ENCODE data around the gene TUBA4A.

Gene TUBA4A

GRCh38 chr2:219223831-219224610 lies 29.7 kb downstream of the TUBA4A start:
- H3K27ac ChIP-seq (ENCODE audit: low read depth, low read length) = no peak overlapping the region
- no peaks in the 10 kb centered on the region for H3K9me3 ChIP-seq (ENCODE audit: control insufficient read depth in 1 of 2, low read length in 2 of 2)
- H3K36me3 ChIP-seq (ENCODE audit: control insufficient read depth in 1 of 2, insufficient read depth in 2 of 2, low read length in 2 of 2) = peaks cover 57 to 71% of the 10 kb centered on the region in 2 donors
- no peaks in the 10 kb centered on the region for H3K27me3 ChIP-seq (ENCODE audit: control insufficient read depth in 1 of 2, insufficient read depth in 2 of 2, low read length in 2 of 2)
- H3K4me1 ChIP-seq (ENCODE audit: control insufficient read depth in 1 of 2, insufficient read depth in 2 of 2, low read length in 2 of 2) = peaks cover 24 to 26% of the 10 kb centered on the region in 2 donors
- no peak overlapping the region for H3K9ac ChIP-seq (ENCODE audit: low read depth in 1 of 2, low read length in 2 of 2)
- H3K4me3 ChIP-seq (ENCODE audit: low read depth in 1 of 2, low read length in 2 of 2) = no peak overlapping the region

DNA sequence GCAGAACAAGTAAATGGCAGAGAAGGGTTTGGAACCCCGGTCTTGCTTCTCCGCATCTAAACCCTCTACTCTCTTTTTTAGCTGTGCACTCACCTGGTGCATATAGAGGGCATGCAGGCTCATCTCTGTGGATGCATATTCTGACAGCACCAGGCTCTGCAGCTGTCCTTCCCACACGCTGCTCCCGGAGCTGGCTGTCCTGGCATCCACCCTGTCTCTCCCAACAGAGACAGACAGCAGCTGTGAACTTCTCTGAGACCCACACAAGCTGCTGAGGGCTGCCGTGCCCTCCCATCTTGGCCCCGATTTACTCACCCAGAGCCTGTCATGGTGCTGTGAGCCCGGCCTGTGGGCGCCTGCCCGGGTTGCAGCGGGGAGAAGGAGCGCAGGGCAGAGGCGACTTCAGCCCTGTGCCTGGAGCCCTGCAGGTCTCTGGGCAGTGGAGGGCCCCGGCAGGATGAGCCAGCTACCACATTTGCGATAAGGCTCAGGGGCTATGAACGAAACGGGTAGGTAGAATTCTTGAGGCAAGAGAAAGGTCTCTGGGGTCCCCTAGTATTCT lies 31.7 kb downstream of the TUBA4A start:
- Histone ChIP-seq H3K9me3 (ENCODE audit: control insufficient read depth in 1 of 2, low read length in 2 of 2) (no peaks in the 10 kb centered on the region), H3K27ac (ENCODE audit: low read depth, low read length) (no peak overlapping the region), H3K36me3 (ENCODE audit: control insufficient read depth in 1 of 2, insufficient read depth in 2 of 2, low read length in 2 of 2) (peaks cover 57 to 71% of the 10 kb centered on the region in 2 donors), H3K9ac (ENCODE audit: low read depth in 1 of 2, low read length in 2 of 2) (no peak overlapping the region), H3K4me1 (ENCODE audit: control insufficient read depth in 1 of 2, insufficient read depth in 2 of 2, low read length in 2 of 2) (peaks cover 21 to 27% of the 10 kb centered on the region in 2 donors), H3K4me3 (ENCODE audit: low read depth in 1 of 2, low read length in 2 of 2) (no peak overlapping the region), H3K27me3 (ENCODE audit: control insufficient read depth in 1 of 2, insufficient read depth in 2 of 2, low read length in 2 of 2) (no peaks in the 10 kb centered on the region)

- Histone ChIP-seq H3K9ac (ENCODE audit: low read depth in 1 of 2, low read length in 2 of 2) (no peak overlapping the region), H3K4me1 (ENCODE audit: control insufficient read depth in 1 of 2, insufficient read depth in 2 of 2, low read length in 2 of 2) (peaks cover 21 to 27% of the 10 kb centered on the region in 2 donors), H3K36me3 (ENCODE audit: control insufficient read depth in 1 of 2, insufficient read depth in 2 of 2, low read length in 2 of 2) (peaks cover 51 to 63% of the 10 kb centered on the region in 2 donors), H3K27ac (ENCODE audit: low read depth, low read length) (no peak overlapping the region), H3K27me3 (ENCODE audit: control insufficient read depth in 1 of 2, insufficient read depth in 2 of 2, low read length in 2 of 2) (no peaks in the 10 kb centered on the region), H3K4me3 (ENCODE audit: low read depth in 1 of 2, low read length in 2 of 2) (no peak overlapping the region), H3K9me3 (ENCODE audit: control insufficient read depth in 1 of 2, low read length in 2 of 2) (no peaks in the 10 kb centered on the region)
These were observed 32.9 kb downstream of the TUBA4A start for GRCh38 chr2:219220652-219221402.

DNA sequence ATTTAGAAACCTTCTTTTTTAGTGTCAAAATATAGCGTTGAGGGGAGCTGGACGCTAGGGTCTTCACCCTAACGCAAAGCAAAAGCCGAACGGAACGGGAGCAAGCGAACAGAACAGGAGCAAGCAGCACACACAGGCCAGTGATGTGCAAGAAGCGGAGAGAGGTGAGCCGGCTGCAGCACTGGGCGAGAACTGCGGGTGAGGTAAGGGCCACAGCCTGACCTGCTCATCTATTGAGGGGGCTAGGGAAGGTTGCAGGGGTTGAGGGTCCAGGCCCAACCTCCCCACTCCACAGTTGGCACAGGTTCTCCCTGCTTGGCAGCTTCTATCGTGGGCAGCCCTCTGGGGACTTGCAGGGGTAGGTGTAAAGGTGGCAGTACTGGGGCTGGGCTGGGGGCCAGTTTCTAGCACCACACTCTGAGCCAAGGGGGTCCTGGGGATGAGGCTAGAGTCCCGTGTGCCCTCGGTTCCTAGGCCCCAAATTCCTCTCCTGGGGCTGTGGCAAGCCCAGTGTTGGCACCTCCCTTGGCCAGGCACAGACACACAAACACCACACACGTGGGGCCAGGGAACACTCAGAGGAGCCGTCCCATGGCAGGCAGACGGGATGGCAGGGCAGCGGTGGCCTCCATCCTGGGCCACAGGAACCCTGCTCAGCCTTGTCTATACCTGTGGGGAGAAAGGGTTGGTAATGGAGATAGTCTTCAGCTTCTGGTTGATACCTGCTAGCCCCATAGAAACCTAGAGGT lies 33.8 kb downstream of the TUBA4A start:
- H3K9me3 ChIP-seq (ENCODE audit: control insufficient read depth in 1 of 2, low read length in 2 of 2) = no peaks in the 10 kb centered on the region
- H3K36me3 ChIP-seq (ENCODE audit: control insufficient read depth in 1 of 2, insufficient read depth in 2 of 2, low read length in 2 of 2) = peaks cover 45 to 55% of the 10 kb centered on the region in 2 donors
- no peaks in the 10 kb centered on the region for H3K27me3 ChIP-seq (ENCODE audit: control insufficient read depth in 1 of 2, insufficient read depth in 2 of 2, low read length in 2 of 2)
- H3K4me1 ChIP-seq (ENCODE audit: control insufficient read depth in 1 of 2, insufficient read depth in 2 of 2, low read length in 2 of 2) = peaks cover 21 to 27% of the 10 kb centered on the region in 2 donors
- peak overlapping the region in 1 of 2 donors; percentile 75 for H3K4me3 ChIP-seq (ENCODE audit: low read depth in 1 of 2, low read length in 2 of 2)
- no peak overlapping the region for H3K9ac ChIP-seq (ENCODE audit: low read depth in 1 of 2, low read length in 2 of 2)
- no peak overlapping the region for H3K27ac ChIP-seq (ENCODE audit: low read depth, low read length)

GRCh38 chr2:219218732-219219701 lies 34.7 kb downstream of the TUBA4A start, which contains the start of gene ABCB6:
TSS of gene ABCB6 (minus strand) at chr2:219218958. CDS start at chr2:219218673, 285 bp downstream.
- H3K4me3 ChIP-seq (ENCODE audit: low read depth in 1 of 2, low read length in 2 of 2) = peak within 1 kb of the TSS; percentile 75 to 78
- peaks cover 45 to 55% of the 10 kb centered on the region in 2 donors for H3K36me3 ChIP-seq (ENCODE audit: control insufficient read depth in 1 of 2, insufficient read depth in 2 of 2, low read length in 2 of 2)
- peak within 1 kb of the TSS; percentile 74 for H3K27ac ChIP-seq (ENCODE audit: low read depth, low read length)
- peak within 1 kb of the TSS; percentile 45 for H3K9ac ChIP-seq (ENCODE audit: low read depth in 1 of 2, low read length in 2 of 2)
- peaks cover 21 to 27% of the 10 kb centered on the region in 2 donors for H3K4me1 ChIP-seq (ENCODE audit: control insufficient read depth in 1 of 2, insufficient read depth in 2 of 2, low read length in 2 of 2)
- H3K9me3 ChIP-seq (ENCODE audit: control insufficient read depth in 1 of 2, low read length in 2 of 2) = no peaks in the 10 kb centered on the region
- no peaks in the 10 kb centered on the region for H3K27me3 ChIP-seq (ENCODE audit: control insufficient read depth in 1 of 2, insufficient read depth in 2 of 2, low read length in 2 of 2)

- H3K27me3 ChIP-seq (ENCODE audit: control insufficient read depth in 1 of 2, insufficient read depth in 2 of 2, low read length in 2 of 2) = no peaks in the 10 kb centered on the region
- peak overlapping the region; percentile 74 for H3K27ac ChIP-seq (ENCODE audit: low read depth, low read length)
- H3K36me3 ChIP-seq (ENCODE audit: control insufficient read depth in 1 of 2, insufficient read depth in 2 of 2, low read length in 2 of 2) = peaks cover 37 to 55% of the 10 kb centered on the region in 2 donors
- H3K4me1 ChIP-seq (ENCODE audit: control insufficient read depth in 1 of 2, insufficient read depth in 2 of 2, low read length in 2 of 2) = peaks cover 21 to 27% of the 10 kb centered on the region in 2 donors
- peak overlapping the region; percentile 75 to 78 for H3K4me3 ChIP-seq (ENCODE audit: low read depth in 1 of 2, low read length in 2 of 2)
- no peaks in the 10 kb centered on the region for H3K9me3 ChIP-seq (ENCODE audit: control insufficient read depth in 1 of 2, low read length in 2 of 2)
- H3K9ac ChIP-seq (ENCODE audit: low read depth in 1 of 2, low read length in 2 of 2) = peak overlapping the region; percentile 45
These were observed 35.4 kb downstream of the TUBA4A start for GRCh38 chr2:219218217-219218731.

DNA sequence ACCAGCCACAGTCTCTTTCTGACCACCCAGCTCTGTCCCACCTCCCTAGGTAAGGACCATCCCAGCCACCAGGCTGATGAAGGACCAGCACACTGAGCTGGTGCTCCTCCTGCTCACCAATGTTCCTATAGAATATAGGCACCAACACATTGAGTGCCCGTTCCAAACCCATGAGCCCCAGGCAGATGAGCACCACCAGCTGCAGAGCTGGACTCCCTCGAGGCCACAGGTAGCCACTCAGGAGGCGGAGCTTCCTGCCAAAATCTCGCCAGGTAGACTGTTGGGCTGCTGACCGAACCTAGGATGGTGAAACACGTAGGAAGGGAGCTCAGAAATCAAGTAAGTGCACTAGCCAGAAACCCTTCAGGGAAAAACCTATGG lies 37.2 kb downstream of the TUBA4A start:
- Histone ChIP-seq H3K9me3 (ENCODE audit: control insufficient read depth in 1 of 2, low read length in 2 of 2) (no peaks in the 10 kb centered on the region), H3K27me3 (ENCODE audit: control insufficient read depth in 1 of 2, insufficient read depth in 2 of 2, low read length in 2 of 2) (no peaks in the 10 kb centered on the region), H3K9ac (ENCODE audit: low read depth in 1 of 2, low read length in 2 of 2) (no peak overlapping the region), H3K36me3 (ENCODE audit: control insufficient read depth in 1 of 2, insufficient read depth in 2 of 2, low read length in 2 of 2) (peaks cover 24 to 48% of the 10 kb centered on the region in 2 donors), H3K4me1 (ENCODE audit: control insufficient read depth in 1 of 2, insufficient read depth in 2 of 2, low read length in 2 of 2) (peaks cover 21 to 27% of the 10 kb centered on the region in 2 donors), H3K4me3 (ENCODE audit: low read depth in 1 of 2, low read length in 2 of 2) (no peak overlapping the region), H3K27ac (ENCODE audit: low read depth, low read length) (no peak overlapping the region)

DNA sequence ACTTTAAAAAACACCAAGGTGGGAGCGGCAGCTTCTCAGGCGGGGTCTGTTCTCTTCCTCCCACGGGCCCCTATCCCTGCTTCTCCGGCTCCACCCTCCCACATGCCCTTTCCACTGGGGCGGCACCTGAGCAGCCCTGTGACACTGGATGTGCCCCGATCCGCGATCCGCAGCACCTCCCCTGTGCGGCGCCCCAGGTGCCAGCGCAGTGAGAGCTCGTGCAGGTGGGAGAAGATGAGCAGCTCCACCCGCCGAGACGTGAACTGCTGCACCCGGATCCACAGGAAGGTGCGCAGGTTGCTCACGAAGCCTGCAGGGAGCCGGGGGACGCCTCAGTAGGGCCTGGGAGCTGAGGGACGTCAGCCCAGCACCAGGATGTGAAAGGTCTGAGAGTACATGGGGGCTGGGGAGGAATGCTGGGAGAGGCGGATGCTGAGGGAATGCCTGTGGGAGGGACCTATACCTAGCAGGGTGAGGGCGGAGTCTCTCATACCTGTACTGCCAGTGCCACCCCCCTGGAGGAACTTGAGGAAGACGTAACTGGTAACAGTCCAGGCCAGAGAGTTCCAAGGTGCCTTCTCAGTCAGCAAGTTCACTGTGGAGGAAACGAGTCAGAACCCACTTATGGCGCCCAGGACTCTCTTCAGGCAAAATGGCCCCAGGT lies 37.7 kb downstream of the TUBA4A start:
- Histone ChIP-seq H3K27ac (ENCODE audit: low read depth, low read length) (no peak overlapping the region), H3K4me1 (ENCODE audit: control insufficient read depth in 1 of 2, insufficient read depth in 2 of 2, low read length in 2 of 2) (peaks cover 21 to 27% of the 10 kb centered on the region in 2 donors), H3K27me3 (ENCODE audit: control insufficient read depth in 1 of 2, insufficient read depth in 2 of 2, low read length in 2 of 2) (no peaks in the 10 kb centered on the region), H3K9ac (ENCODE audit: low read depth in 1 of 2, low read length in 2 of 2) (no peak overlapping the region), H3K36me3 (ENCODE audit: control insufficient read depth in 1 of 2, insufficient read depth in 2 of 2, low read length in 2 of 2) (peaks cover 21 to 42% of the 10 kb centered on the region in 2 donors), H3K9me3 (ENCODE audit: control insufficient read depth in 1 of 2, low read length in 2 of 2) (no peaks in the 10 kb centered on the region), H3K4me3 (ENCODE audit: low read depth in 1 of 2, low read length in 2 of 2) (no peak overlapping the region)
